ENCODE results near the gene LTBP1.

Gene LTBP1

DNA sequence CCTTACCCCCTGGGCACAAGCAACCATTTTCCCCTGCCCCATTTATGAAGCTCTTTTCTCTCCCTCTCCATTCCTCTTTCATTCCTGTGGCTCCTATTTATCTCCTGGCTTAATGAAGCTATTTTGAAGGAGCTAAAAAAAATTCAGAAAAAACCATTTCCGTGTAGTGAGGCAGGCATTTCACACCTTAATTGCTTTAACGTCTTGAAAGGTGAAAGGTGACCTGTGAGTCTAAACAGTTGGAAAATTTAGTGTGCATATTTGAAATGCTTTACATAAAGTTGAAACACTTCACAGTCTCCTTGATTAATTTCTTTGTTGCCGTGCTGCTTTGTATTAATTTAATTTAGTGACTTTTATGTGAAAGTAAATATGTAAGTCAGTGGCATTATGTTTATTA is 83.6 kb downstream of the LTBP1 start:
- no peak overlapping the region for H3K27ac ChIP-seq (replicated peaks)
- TF ChIP-seq POLR2AphosphoS5 (IDR thresholded peaks at IDR 0.05; ENCODE audit: low read depth) (no peak), REST (IDR thresholded peaks at IDR 0.05; ENCODE audit: insufficient replicate concordance, low read depth) (no peak), GABPA (IDR thresholded peaks at IDR 0.05; ENCODE audit: low read depth) (no peak), SPI1 (IDR thresholded peaks at IDR 0.05; ENCODE audit: borderline replicate concordance, low read depth) (no peak)
- TF ChIP-seq, protein P1, sequence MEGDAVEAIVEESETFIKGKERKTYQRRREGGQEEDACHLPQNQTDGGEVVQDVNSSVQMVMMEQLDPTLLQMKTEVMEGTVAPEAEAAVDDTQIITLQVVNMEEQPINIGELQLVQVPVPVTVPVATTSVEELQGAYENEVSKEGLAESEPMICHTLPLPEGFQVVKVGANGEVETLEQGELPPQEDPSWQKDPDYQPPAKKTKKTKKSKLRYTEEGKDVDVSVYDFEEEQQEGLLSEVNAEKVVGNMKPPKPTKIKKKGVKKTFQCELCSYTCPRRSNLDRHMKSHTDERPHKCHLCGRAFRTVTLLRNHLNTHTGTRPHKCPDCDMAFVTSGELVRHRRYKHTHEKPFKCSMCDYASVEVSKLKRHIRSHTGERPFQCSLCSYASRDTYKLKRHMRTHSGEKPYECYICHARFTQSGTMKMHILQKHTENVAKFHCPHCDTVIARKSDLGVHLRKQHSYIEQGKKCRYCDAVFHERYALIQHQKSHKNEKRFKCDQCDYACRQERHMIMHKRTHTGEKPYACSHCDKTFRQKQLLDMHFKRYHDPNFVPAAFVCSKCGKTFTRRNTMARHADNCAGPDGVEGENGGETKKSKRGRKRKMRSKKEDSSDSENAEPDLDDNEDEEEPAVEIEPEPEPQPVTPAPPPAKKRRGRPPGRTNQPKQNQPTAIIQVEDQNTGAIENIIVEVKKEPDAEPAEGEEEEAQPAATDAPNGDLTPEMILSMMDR (IDR thresholded peaks at IDR 0.05; ENCODE audit: insufficient read depth, low read length): no peak
- DNase-seq (ENCODE audit: low read depth in 1 of 2, low spot score in 1 of 2): no peak
- H3K27me3 ChIP-seq (ENCODE audit: insufficient read depth, poor library complexity, severe bottlenecking): peaks cover 4% of the 10 kb centered on the region
- H3K4me3 ChIP-seq (replicated peaks; ENCODE audit: insufficient read depth, low read length): no peak overlapping the region

- Histone ChIP-seq H3K4me3 (replicated peaks; ENCODE audit: insufficient read depth, low read length) (no peak overlapping the region), H3K27me3 (ENCODE audit: insufficient read depth, poor library complexity, severe bottlenecking) (peaks cover 4% of the 10 kb centered on the region), H3K27ac (replicated peaks) (no peak overlapping the region)
- TF ChIP-seq GABPA (IDR thresholded peaks at IDR 0.05; ENCODE audit: low read depth): no peak
- no peak for TF ChIP-seq POLR2AphosphoS5 (IDR thresholded peaks at IDR 0.05; ENCODE audit: low read depth)
- TF ChIP-seq, protein P1 (IDR thresholded peaks at IDR 0.05; ENCODE audit: insufficient read depth, low read length): no peak
- TF ChIP-seq SPI1 (IDR thresholded peaks at IDR 0.05; ENCODE audit: borderline replicate concordance, low read depth): no peak
- DNase-seq (ENCODE audit: low read depth in 1 of 2, low spot score in 1 of 2): no peak
Measured at GRCh38 chr2:33032245-33032644, 85.5 kb downstream of the LTBP1 start.

DNA sequence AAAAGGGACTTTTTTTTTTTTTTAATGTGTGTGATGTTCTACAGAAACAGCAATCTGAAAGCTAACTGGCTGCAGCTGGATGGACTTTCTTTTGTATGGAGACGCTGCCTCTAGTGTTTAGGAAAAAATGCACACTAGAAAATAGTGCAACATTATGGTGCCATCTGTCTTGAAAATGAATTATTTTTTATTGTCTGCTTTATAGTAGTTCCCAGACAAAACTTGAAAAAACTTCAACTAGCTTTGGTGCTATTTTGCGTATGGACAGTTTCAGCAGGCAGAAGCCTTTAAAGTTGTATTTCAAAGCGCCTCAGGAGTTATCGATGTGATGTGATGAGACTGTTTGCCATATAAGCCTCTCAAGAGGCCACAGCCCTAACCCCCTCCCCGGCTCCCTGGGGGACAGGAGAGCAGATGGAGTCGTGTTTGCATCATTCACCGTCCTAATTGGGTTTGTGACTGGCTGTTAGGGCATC is 86.9 kb downstream of the LTBP1 start:
- Histone ChIP-seq H3K27ac (replicated peaks) (no peak overlapping the region), H3K27me3 (ENCODE audit: insufficient read depth, poor library complexity, severe bottlenecking) (peaks cover 6% of the 10 kb centered on the region), H3K4me3 (replicated peaks; ENCODE audit: insufficient read depth, low read length) (no peak overlapping the region)
- no peak for TF ChIP-seq SPI1 (IDR thresholded peaks at IDR 0.05; ENCODE audit: borderline replicate concordance, low read depth)
- TF ChIP-seq REST (IDR thresholded peaks at IDR 0.05; ENCODE audit: insufficient replicate concordance, low read depth): no peak
- TF ChIP-seq, protein P1 (IDR thresholded peaks at IDR 0.05; ENCODE audit: insufficient read depth, low read length): no peak
- no peak for TF ChIP-seq POLR2AphosphoS5 (IDR thresholded peaks at IDR 0.05; ENCODE audit: low read depth)
- TF ChIP-seq GABPA (IDR thresholded peaks at IDR 0.05; ENCODE audit: low read depth): no peak
- no peak for DNase-seq (ENCODE audit: low read depth in 1 of 2, low spot score in 1 of 2)

- Histone ChIP-seq H3K4me3 (replicated peaks; ENCODE audit: insufficient read depth, low read length) (no peak overlapping the region), H3K27me3 (ENCODE audit: insufficient read depth, poor library complexity, severe bottlenecking) (peaks cover 6% of the 10 kb centered on the region), H3K27ac (replicated peaks) (no peak overlapping the region)
- DNase-seq (ENCODE audit: low read depth in 1 of 2, low spot score in 1 of 2): no peak
- TF ChIP-seq GABPA (IDR thresholded peaks at IDR 0.05; ENCODE audit: low read depth): no peak
- TF ChIP-seq REST (IDR thresholded peaks at IDR 0.05; ENCODE audit: insufficient replicate concordance, low read depth): no peak
- TF ChIP-seq, protein P1 (IDR thresholded peaks at IDR 0.05; ENCODE audit: insufficient read depth, low read length): no peak
- TF ChIP-seq SPI1 (IDR thresholded peaks at IDR 0.05; ENCODE audit: borderline replicate concordance, low read depth): no peak
- TF ChIP-seq POLR2AphosphoS5 (IDR thresholded peaks at IDR 0.05; ENCODE audit: low read depth): no peak
Measured at GRCh38 chr2:33034784-33035183, 88.0 kb downstream of the LTBP1 start.

All from HL-60 (cell line).